Body of pancreas (tissue), 4 donors: Measurements from ENCODE around the gene USP50. TPM values are rescaled to one million over a fixed set of nuclear protein-coding genes. Genes with fewer than 3 reads are reported as not detected.
"Not testable (repeated sequence)": the region's sequence is repeated elsewhere in the genome, so short reads cannot be mapped to it uniquely, and the experiment has no call there.

ENCODE experiments used
- ATAC-seq: fragments of 150-250 bp; one replicate; pipeline ENCODE4 v1.9.1; 2016
- DNase-seq, 4 donors: peaks; one replicate each; pipeline ENCODE4 v3.0.0-alpha.2; 2019
- H3K27ac ChIP-seq, 4 donors: fragments of 200-600 bp; sonication (generic); 1 replicate in 3 of 4; 2 replicates in 1 of 4; pipeline versions ENCODE4 v1.5.1 to v1.6.1; 2016 to 2019; ENCODE audit warnings: mild to moderate bottlenecking in 1 of 4, mixed read lengths in 1 of 4, moderate library complexity in 1 of 4
- H3K27me3 ChIP-seq, 2 donors: fragments of 200-600 bp; sonication (generic); one replicate each; pipeline ENCODE4 v1.6.0; 2016; ENCODE audit warnings: mild to moderate bottlenecking in 1 of 2
- H3K36me3 ChIP-seq, 2 donors: fragments of 200-600 bp; sonication (generic); replicated peaks in 1 of 2; 2 replicates each; pipeline ENCODE4 v1.5.1; 2016; ENCODE audit warnings: low read depth in 2 of 2; ENCODE audit not compliant: insufficient read depth in 1 of 2
- H3K4me1 ChIP-seq: fragments of 200-600 bp; sonication (generic); one replicate; pipeline ENCODE4 v1.6.0; 2016
- H3K4me3 ChIP-seq, 2 donors: fragments of 200-600 bp; sonication (generic); 1 replicate in 1 of 2; 2 replicates in 1 of 2; pipeline ENCODE4 v1.5.1; 2016 to 2019
- H3K9me3 ChIP-seq, 3 donors: fragments of 200-600 bp; sonication (generic); 1 replicate in 2 of 3; 2 replicates in 1 of 3; pipeline ENCODE4 v1.5.1; 2016
- CTCF ChIP-seq, 7 experiments: fragments of 450-650 bp in 4 of 7; fragments of 200-600 bp in 3 of 7; sonication (generic) in 3 of 7; IDR thresholded peaks; one replicate each; pipeline ENCODE4 v1.5.1; 2016 to 2019; ENCODE audit warnings: antibody characterized with exemption in 7 of 7
- POLR2A ChIP-seq, 3 donors: fragments of 450-650 bp; IDR thresholded peaks; one replicate each; pipeline ENCODE4 v1.6.1; 2016; ENCODE audit warnings: antibody characterized with exemption in 3 of 3, mild to moderate bottlenecking in 2 of 3
- WGBS, 2 donors: methylation state at CpG; one replicate each; pipeline ENCODE4 v1.1.5; 2017; 5-methylcytosine and 5-hydroxymethylcytosine counted together
- intact Hi-C: fragments of 100-400 bp; cut with DNase I; formaldehyde crosslinking; loops from one replicate; pipeline ENCODE4 v1.15.1; 2023
- total RNA-seq, 2 donors: library from RNA; depleted of rRNA; stranded (reverse); fragments of >200 nt; gene quantifications; one replicate each; pipeline ENCODE4 v1.1.0, GENCODE V29; 2016

Gene USP50
- total RNA-seq, 2 donors from 2014 or later, result not detected

- Histone ChIP-seq H3K36me3 (no peaks in the 10 kb centered on the region), H3K27me3 (no peaks in the 10 kb centered on the region), H3K27ac (no peak overlapping the region), H3K4me3 (no peak overlapping the region), H3K4me1 (no peaks in the 10 kb centered on the region), H3K9me3 (no peaks in the 10 kb centered on the region)
- DNase-seq, result no peak
- TF ChIP-seq POLR2A (IDR thresholded peaks at IDR 0.05) (no peak), CTCF (IDR thresholded peaks at IDR 0.05) (no peak)
- intact Hi-C loops, result no loop called here
- ATAC-seq, result no peak
Measured at GRCh38 chr15:50513001-50513400, 33.5 kb downstream of the USP50 start.

GRCh38 chr15:50506121-50506520 is 40.3 kb downstream of the USP50 start:
- H3K9me3 ChIP-seq, result no peaks in the 10 kb centered on the region
- no peak overlapping the region for H3K27ac ChIP-seq
- peak in 1 of 4 donors; percentile 7 for DNase-seq
- 62 to 68% methylated on average over 8 of the region's 8 CpGs for WGBS, 2 donors
- H3K4me1 ChIP-seq, result no peaks in the 10 kb centered on the region
- intact Hi-C loops, result no loop called here
- no peak overlapping the region for H3K4me3 ChIP-seq
- TF ChIP-seq POLR2A (IDR thresholded peaks at IDR 0.05), result no peak
- no peak for TF ChIP-seq CTCF (IDR thresholded peaks at IDR 0.05)
- no peak for ATAC-seq
- H3K36me3 ChIP-seq, result peaks cover 0 to 2% of the 10 kb centered on the region in 2 donors
- no peaks in the 10 kb centered on the region for H3K27me3 ChIP-seq

GRCh38 chr15:50505656-50506055 is 40.8 kb downstream of the USP50 start:
- intact Hi-C loops, DNase-seq, H3K27me3 ChIP-seq, H3K36me3 ChIP-seq, H3K4me1 ChIP-seq, H3K4me3 ChIP-seq, H3K27ac ChIP-seq, H3K9me3 ChIP-seq, ATAC-seq: not testable (repeated sequence)
- WGBS, 2 donors, result 68 to 83% methylated on average over 2 of the region's 2 CpGs

- Histone ChIP-seq H3K27me3 (no peaks in the 10 kb centered on the region), H3K36me3 (peaks cover 0 to 13% of the 10 kb centered on the region in 2 donors), H3K4me3 (no peak overlapping the region), H3K4me1 (no peaks in the 10 kb centered on the region), H3K9me3 (no peaks in the 10 kb centered on the region), H3K27ac (no peak overlapping the region)
- ATAC-seq, result no peak
- 92 to 94% methylated on average over 7 of the region's 7 CpGs for WGBS, 2 donors
- intact Hi-C loops, result no loop called here
- DNase-seq, result no peak
- TF ChIP-seq POLR2A (IDR thresholded peaks at IDR 0.05) (no peak), CTCF (IDR thresholded peaks at IDR 0.05) (no peak)
Measured at GRCh38 chr15:50503144-50503543, 43.3 kb downstream of the USP50 start.

GRCh38 chr15:50501815-50502214 is 44.7 kb downstream of the USP50 start:
- Histone ChIP-seq H3K4me1 (no peaks in the 10 kb centered on the region), H3K9me3 (no peaks in the 10 kb centered on the region), H3K36me3 (peaks cover 0 to 17% of the 10 kb centered on the region in 2 donors), H3K4me3 (no peak overlapping the region), H3K27me3 (no peaks in the 10 kb centered on the region), H3K27ac (no peak overlapping the region)
- no peak for ATAC-seq
- intact Hi-C loops, result no loop called here
- WGBS, 2 donors, result 97 to 98% methylated on average over 4 of the region's 4 CpGs
- DNase-seq, result no peak
- TF ChIP-seq CTCF (IDR thresholded peaks at IDR 0.05) (no peak), POLR2A (IDR thresholded peaks at IDR 0.05) (no peak)
